RPMI8226 (cell line): ENCODE measurements around the gene WDR86.
A peak's percentile ranks its signal among the peaks of the same experiment; 100 is the strongest.

ENCODE experiments used
- DNase-seq: peaks from one replicate; pipeline ENCODE4 v3.0.0-alpha.2; 2015

Gene WDR86

DNA sequence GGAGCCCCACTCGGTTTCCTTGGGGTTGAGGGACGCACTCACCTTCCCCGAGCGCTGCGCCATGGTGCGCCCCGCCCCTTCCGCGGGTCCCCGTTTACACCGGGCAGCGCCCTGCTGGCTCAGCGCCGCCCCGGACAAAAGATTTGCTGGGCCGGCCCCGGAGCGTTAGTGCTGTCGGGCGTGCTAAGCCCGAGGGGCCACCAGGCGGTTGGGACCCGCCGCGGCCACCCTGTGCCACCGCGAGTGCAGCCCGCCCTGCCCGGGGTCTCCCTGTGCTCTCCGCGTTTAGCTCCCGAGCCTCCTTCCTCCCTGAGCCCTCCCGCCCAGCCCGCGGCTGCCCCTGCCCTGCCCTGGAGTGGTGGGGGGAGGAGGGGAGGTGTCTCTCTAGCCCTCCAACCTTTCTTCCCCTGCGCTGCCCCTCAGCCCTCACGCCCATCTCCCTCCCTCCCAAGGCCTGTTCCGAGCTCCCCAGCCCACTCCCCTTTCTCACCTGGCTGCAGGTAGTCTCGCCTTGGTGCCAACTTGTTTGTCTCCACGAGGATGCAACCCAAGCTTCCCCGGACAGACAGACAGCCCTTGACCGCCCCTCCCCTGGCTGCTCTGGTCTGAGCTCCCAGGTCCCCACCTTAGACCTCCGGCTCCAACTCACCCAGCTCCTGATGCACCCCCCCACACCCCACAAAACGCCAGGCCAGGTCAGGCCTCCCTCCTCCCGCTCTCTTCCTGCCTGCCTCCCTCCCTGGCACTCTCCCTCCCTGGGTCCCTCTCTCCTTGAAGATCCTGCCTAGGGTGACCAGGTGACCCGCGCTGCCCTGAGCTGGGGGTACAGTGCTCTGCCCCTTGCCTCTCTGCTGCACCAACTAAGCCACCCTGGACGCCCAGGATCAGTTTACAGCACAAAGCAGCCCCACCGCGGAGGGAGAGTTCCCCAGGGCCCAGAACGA, 30.3 kb upstream of the WDR86 start, which contains the start of gene CRYGN:
Gene CRYGN (minus strand): TSS at position 287 of the 944 bp plus-strand sequence. CDS start 224 bp downstream, at position 63.
- no peak for DNase-seq

DNA sequence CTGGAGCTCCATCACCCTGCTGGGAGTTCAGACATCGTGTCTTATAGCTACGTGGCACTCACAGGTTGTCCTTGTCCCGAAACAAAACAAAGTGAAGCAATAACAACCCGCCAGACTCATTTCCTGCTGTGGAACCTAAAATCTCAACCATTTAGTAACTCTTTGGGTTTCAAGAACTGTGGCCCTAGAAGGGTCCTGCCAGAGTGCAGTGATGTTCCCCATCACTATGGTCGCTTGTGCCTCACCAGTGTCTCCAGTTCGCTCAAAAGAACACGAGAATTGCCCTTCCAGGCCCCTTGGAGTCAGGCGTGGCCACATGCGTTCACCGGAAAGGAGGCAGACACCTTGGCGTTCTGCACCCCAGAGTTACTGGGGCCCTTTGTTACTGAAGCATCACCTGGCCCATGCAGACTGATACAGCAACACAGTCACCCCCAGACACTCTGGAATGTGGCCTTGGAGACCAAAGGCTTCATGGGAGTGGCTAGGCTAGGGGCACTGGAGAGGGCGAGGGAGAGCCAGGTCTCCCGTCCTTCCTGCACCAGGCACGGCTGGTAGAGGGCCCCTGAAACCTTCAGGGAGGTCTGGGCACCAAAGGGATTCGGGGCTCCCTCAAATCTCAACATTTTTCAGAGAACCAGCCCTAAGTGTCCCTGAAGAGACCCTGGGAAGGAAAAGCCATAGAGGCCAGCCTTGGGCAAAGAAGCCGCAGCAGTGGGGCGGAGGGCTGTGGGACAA, 29.2 kb upstream of the WDR86 start:
- DNase-seq, result no peak

DNA sequence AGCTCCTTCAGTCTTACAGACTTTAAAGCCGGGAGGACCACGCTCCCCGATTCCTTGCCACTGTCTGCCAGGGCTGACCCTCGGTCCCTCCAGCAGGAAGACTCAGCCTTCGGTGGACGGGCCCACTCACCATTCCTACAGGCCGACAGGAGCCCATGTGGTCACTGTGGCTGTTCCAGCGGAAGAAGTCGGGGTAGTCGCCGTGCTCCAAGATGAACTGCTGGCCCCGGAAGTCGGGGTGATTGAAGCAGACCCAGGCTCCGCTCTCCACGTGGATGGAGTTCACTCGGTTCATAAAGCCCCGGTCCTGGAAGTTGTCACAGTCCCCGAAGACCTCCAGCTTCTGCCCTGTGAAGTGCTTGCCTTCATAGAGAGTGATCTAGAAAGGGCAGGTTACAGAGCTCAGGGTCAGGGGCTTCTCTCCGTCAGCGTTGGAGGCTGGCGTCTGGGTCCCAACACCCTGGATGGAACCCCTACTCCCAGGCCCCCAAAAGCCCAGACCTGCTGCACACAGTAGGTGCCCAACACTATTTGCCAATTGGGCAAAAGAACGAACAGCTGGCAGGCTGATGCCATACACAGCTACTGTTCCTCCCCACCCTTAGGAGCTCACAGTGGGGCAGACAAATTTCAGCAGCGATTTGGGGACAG, 28.2 kb upstream of the WDR86 start:
- DNase-seq, result no peak

DNA sequence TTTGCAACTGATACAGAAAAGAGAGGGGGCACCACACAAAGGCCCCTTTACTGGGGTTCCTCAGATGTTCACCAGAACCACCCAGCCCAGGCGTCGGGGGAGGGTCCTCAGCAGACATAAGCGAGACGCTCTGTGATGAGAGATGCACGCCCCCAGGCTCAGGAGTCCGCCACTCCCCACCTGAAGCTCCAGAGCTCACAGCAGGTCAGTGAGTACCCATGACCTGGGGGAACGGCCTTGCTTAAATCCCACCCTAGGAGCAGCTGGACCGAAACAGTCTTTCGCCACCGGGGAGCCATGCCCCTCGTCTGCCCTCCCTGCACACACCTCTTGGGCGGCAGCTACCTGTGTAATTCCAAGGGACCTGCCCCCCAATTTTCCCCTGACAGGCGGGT, 27.3 kb upstream of the WDR86 start:
- DNase-seq, result no peak

DNA sequence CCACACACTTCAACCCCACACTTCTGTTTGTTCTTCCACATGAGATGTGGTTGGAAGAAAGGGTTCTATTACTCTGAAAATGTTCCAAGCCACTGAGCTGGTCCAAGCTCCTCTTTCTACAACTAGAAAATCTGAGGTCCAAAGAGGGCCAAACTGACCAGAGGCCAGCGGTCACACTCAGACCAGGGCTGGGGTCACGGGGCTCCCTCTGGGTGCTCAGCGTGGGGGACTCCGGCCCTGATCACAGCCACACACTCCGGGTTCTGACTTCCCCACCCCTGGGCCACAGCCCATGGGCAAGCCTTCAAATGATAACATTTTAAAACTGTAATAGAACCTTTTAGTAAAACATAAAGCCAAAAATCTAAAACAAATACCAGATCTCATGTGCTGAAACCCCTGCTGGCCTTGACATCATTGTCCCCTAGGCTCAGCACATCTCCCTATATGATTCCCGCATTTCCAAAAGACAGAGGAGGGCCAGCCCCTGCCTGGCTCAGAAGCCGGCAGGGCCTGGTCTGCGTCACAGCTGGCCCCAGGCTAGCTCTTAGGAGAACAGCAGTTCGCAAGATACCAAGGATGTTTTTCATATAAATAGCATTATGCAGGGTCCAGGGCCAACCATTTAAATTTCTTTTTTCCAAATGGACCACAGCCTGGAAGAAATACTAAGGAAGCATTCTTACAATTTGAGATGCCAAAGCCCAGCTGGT, 26.8 kb upstream of the WDR86 start:
- DNase-seq, result no peak

DNA sequence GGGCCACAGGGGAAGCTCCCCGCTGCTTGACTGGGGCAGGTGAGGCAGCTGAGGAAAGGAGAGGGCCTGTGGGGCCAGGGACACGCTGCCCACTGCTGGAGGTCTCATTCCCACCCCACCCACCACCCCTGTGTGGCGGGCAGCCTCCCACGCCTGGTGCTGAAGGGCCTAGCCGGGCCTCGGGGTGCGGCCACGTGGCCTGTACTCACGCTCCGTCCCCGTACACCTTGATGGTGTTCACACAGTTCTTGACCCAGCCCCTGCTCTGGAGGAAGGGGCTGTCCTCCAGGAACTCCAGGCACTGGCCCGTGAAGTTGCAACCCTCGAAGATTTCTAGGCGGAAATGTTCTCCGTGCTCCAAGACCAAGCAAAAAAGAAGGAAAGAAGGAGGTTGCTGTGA, 26.1 kb upstream of the WDR86 start:
- DNase-seq, result no peak

DNA sequence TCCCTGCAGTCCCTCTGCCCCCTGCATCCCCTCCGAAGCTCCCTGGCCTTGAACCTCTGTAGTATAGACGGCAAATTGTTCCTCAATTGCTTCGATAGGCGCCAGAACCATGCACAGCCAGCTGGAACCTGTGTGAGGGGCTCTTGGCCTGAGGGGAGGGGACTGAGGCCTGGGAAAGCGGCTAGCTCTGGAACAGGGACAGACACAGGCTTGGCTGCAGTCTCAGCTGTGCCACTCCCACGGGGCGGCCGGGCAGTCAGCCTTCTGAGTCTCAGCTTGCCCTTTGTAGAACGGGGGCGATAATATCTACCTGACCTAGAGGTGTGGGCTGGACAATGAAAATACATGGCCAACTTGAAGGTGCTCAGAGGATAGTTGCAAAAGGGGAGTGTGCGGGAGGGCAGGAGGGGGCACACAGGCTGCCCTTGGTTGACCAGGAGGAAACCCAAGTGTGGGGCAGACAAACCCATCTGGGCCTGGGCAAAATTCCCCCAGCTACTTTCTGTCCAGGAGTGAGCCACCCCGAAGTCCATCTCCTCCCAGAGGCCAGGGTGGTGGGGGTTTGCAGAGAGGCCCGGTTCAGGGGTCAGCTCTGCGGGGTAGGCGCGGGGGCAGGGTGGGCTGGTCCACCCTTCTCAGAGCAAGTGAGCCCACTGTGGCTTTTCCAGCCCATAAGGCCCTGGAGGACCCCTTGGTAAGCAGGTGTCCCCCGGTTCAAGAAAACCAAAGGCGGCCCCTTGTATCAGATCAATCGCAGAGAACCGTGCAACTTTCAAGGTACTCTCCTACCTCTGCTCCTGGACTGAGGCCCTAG, 25.5 kb upstream of the WDR86 start:
- DNase-seq, result no peak

DNA sequence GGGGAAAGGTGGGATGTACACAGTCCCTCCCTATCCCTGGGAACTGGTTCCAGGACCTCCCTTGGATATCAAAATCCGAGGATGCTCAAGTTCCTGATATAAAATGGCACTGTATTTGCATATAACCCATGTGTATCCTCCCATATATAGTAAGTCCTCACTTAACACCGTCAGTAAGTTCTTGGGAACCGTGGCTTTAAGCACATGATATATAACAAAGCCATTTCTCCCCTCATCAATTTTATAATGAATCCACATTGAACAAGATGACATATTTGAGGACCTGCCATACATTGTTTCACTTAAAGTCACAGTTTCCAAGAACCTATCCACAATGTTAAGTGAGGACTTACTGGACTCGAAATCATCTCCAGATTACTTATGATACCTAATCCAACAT, 24.7 kb upstream of the WDR86 start:
- DNase-seq, result no peak

DNA sequence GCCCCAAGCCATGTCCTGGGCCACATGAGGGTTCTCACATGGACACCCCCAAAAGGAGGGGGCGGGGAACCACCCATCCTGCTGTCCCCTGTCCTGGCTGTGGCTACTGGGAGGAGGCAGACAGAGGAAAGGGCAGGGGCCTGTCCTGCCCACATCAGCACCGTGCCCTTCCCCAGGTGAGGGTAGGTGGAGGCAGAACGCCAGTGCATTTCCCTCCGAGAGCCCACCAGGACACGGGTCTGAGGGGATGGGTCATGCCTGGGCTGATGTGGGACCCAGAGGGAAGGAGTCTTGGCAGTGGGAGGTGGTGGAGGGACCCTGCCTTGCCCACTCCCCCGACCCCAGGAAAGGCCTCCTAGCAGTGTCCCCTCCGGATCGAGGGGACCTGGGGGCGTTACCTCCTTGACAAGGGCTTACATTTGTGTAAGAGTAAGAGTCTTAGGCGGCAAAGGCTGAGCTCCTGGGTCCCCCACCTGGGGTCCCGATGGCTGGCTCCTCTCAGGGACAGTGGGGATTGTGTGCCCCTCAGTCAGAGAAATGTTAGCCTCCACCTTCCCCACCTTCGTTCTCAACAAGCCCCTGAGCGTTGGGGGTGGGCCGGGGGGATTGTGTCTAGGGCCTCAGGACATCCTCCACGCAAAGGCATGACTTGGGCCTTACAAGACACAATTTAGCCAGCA, 24.0 kb upstream of the WDR86 start:
- DNase-seq, result no peak

DNA sequence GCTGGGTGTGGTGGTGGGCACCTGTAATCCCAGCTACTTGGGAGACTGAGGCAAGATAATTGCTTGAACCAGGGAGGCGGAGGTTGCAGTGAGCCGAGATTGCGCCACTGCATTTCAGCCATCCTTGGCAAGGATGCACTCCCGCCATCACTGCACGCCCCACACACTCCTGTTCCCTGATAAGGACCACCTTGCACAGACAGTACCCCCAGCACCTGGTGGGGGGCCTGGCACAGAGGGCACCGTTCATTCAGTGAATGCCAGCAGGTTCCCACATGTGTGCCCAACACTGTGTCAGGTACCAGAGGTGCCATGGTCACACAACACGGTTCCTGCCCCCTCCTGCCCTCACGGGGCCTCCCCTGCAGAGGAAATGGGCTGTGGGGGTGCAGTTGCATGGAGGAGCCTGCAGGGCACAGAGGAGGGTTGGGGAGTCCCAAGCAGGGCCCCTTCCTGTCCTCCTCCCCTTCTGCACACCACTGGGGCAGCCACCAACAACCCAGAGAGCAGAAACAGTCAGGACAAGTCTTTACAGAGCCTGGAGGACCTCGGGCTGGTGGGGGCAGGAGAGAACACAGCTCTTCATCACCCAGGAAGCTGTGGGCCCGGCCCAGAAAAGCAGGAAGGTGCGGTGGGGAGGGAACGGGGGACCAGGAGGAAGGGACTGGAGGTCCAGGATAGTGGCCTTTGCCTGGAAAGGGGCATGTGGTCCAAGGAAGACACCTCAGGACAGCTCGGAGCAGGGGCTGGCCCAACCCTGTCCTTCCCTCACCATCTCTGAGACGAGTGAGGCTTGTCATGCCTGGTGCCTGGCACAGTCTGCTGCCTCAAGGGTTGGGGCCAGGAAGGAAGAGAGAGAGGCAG, 23.1 kb upstream of the WDR86 start:
- peak; percentile 40 for DNase-seq

DNA sequence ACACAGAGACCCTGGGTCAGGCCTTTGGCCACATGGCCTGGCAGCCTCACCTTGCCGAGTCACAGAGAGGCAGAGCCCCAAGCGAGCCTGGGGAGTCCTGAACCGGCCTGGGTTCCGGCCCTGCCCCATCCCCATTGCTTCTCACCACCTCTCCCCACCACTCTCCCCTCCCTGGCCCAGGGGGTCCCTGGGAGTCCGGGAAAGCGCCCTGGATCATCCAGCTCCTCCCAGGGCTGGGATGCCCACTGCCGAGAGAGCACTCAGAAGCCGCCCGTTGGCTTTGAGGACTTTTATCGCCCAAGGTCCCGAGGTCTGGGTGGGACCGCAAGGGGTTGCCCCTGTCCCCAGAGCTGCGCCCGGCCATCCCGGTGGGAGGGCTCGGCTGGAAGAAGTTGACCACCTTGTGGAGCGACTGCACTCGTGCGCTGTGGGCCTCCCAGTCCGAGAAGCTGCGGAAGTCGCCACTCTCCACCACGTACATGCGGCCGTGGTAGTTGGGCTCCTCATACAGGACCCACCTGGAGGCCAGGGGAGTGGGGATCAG, 22.0 kb upstream of the WDR86 start:
- DNase-seq, result no peak

DNA sequence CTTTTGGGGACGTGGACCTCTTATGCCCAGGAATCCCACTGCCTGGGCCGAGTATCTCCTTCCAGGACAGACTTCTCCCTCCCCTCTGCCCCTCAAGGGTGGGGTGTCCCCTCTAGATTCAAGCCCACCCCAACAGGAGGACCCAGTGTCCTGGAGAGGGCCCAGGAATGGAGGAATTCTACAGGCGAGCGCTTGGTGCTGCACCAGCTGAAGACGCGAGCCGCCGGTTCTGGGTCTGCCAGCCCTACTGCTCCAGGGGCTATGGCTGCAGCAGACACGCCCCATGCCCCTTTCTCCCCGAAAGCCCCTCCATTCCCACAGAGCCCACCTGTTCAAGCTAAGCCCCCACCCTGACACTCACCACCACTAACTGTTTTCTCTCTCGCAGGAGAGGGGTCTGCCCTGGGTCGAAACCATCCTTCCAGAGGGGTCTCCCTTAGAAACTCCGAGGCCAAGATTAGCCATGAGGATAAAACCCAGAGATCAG, 21.5 kb upstream of the WDR86 start:
- DNase-seq, result no peak

DNA sequence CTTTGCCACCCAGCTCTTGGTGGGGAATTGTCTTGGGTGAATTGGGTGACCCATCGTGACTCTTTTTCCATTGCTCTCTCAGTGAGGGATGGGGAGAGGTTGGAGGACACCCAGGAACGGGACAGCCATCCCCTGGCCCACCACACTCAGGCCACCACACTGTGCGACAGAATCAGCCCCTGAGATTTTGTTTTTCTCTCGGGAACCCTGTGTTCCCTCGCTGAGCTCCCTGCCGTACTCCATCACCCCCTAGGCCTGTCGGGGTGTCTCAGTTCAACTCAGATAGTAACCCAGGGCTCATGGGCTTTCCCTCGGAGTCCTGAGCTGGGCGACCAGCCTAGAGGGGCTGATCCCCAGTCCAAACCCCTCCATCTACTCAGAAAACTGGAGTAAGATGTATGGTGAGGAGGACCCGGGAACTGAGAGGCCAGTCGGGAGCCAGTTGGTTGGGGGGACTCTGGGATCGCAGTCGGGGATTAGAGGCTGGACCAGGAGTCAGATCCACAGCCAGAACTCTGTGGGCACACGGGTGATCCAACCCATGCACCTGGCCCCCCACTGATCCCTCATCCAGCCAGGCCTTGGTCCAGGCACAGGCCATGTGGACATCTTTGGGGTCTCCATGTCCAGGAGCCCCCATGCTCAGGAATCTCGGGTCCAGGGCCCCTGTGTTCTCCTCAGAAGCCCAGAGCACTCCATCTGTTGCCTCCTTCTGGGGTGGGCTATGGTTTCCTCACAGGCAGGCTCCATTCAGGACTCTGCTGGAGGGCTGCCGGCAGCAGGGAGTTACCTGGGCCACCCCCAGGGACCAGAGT, 20.8 kb upstream of the WDR86 start:
- no peak for DNase-seq

DNA sequence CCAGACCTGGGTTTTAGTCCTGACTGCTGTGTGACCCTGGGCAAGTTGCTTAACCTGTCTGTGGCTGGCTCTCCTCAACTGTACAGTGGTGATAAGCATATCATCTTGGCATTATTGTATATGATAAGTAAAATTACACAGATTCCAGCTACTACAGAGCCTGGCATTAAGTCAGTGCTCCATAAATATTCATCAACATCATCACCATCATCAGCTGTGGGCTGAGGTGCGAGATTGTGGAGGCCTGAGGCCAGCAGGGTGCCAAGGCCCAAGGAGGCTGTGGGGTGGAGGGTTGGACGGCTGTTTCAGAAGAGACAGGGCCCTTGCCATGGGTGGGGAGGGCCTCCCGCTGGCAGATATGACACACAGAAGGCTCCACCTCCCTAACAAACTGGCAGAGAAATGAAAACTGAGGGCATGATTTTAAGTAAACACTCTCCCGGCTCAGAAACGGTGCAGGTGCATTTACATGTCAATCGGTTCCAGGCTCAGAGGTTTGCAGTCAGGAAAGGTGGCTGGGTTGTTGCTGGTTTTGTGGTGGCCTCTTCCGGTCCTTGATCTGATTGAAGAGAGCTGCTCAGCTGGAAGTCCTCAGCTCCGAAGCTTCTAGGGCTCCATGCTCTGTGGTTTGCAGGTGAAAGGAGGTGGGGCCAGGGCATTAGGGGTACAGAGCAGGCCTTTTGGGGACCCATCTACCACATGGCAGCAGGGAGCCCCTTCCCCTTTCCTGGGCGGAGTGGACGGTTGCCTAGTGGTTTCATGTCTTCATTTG, 19.9 kb upstream of the WDR86 start:
- DNase-seq, result peak; percentile 91

DNA sequence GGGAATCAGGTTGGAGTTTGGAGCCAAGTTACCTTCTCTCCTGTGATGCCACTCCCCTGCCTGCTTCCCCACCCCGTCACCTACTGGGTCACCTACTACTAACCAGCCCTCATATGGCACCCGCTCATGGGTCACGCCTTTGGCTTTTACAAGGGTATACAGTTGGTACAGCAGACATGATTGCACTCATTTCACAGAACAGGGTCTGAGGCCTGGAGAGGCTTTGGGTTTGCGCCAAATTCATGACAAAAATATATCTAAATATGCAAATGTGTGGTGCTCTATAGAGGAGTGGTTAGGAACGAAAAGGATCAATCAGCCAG, 19.4 kb upstream of the WDR86 start:
- DNase-seq, result no peak

DNA sequence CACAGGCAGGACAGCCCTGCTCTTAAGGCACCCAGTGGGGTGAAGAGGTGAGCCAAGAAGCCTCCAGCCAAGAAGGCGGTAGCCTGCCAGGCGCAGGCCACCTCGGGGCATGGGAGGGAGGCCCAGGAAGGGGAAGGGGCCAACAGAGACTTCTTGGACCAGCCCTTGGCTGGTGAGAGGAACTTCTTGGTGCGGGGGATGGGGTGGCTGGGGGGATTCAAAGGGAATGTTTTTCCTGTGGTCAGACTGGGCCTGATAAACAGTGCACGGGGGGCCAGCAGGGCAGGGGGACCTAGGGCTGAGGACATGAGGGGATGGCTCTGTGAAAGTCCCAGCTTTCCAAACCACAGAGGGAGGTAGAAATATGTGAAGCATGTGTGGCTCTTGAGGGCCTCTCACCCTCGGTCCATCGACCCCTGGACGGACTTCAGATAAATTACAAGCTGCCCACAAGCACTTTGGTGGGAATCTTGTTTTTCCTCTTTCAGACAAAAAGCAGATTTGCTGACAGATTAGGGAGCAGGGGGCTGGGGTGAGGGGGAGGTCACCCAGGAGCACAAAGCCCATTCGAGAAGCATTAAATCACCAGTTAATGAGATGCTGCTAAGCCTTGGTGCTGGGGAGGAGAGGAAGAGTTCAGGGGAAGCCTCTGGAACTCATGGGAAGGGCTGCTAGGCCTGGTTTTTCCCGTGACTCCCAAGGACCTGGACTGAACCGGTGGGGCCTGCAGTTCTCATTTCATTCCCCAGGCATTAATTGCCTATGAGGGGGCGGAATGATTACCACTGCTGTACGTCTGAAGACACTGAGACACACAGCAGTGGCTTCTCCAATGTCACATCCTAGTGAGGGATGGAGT, 18.8 kb upstream of the WDR86 start:
- peak; percentile 31 for DNase-seq

DNA sequence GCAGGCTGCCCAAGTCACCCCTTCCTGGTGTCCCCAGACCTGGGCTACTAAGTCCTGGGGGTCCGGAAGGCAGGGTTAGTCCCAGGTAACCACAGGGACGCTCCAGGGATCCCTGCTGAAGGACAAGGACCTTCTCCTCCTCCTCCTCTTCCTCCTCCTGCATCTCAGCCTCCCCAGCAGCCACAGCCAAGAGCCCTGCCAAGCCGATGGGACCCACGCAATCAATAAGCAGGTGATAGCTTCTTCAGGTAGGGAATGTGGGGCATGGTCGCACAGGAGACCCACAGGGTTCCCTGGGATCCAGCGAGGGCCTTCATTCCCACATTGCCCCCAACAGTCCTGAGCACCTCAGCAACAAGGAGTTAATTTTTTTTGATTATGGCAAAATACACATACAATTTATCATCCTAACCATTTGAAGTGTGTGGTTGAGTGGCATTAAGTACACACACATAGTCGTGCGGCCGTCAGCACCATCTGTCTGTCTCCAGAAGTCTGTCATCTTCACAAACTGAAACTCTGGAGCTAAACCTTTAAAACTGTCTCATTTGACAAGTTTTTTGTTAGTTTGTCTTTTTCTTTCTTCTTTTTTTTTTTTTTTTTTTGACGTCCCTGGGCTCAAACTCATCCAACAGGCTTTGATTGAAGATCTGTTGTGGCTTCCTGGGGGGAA, 18.0 kb upstream of the WDR86 start:
- DNase-seq, result no peak
